ENCODE data around the gene DNM3.

The DNM3 gene

DNA sequence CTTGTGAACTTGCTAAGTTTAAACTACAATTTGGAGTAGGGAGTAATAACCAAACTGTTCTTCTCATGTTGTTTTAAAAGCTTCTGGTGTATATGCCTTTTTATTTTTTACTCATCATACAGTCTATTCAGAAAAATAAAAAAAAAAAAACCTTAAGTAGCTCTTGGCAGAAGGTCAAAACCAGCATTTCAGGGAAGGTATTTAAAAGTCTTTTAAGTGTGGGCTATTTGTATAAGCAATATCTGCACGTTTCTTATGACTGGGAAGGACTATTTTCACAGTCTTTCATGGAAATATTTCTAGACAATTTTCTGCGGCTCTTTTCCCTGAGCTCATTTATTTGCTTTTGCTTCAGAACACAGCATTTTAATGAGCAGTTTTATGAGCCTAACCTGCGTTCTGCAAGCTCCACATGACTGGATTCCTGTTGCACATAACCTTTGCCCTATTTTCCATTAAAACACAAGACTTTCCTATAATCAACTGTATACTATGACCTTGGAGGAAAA is 518.2 kb downstream of the DNM3 start (continued):
- TF ChIP-seq ZXDB (tag by site-specific recombination; IDR thresholded peaks at IDR 0.05) (peak; percentile 55), ZIC2 (tag by site-specific recombination; IDR thresholded peaks at IDR 0.05) (0 out of 2 replicates have a peak, but pooled peaks have one; percentile 14), ZFP3 (tag by site-specific recombination; IDR thresholded peaks at IDR 0.05; ENCODE audit: low read depth) (no peak), ZSCAN30 (tag by site-specific recombination; IDR thresholded peaks at IDR 0.05) (peak; percentile 72; the same call in 1 of the 2 replicates), ZNF548 (tag by site-specific recombination; IDR thresholded peaks at IDR 0.05) (no peak), ZNF561 (tag by site-specific recombination; IDR thresholded peaks at IDR 0.05; ENCODE audit: borderline replicate concordance) (0 out of 2 replicates have a peak, but pooled peaks have one; percentile 39)
- TF ChIP-seq, protein P1, sequence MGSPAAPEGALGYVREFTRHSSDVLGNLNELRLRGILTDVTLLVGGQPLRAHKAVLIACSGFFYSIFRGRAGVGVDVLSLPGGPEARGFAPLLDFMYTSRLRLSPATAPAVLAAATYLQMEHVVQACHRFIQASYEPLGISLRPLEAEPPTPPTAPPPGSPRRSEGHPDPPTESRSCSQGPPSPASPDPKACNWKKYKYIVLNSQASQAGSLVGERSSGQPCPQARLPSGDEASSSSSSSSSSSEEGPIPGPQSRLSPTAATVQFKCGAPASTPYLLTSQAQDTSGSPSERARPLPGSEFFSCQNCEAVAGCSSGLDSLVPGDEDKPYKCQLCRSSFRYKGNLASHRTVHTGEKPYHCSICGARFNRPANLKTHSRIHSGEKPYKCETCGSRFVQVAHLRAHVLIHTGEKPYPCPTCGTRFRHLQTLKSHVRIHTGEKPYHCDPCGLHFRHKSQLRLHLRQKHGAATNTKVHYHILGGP (tag by site-specific recombination; IDR thresholded peaks at IDR 0.05), result peak; percentile 93
- TF ChIP-seq, protein P2, sequence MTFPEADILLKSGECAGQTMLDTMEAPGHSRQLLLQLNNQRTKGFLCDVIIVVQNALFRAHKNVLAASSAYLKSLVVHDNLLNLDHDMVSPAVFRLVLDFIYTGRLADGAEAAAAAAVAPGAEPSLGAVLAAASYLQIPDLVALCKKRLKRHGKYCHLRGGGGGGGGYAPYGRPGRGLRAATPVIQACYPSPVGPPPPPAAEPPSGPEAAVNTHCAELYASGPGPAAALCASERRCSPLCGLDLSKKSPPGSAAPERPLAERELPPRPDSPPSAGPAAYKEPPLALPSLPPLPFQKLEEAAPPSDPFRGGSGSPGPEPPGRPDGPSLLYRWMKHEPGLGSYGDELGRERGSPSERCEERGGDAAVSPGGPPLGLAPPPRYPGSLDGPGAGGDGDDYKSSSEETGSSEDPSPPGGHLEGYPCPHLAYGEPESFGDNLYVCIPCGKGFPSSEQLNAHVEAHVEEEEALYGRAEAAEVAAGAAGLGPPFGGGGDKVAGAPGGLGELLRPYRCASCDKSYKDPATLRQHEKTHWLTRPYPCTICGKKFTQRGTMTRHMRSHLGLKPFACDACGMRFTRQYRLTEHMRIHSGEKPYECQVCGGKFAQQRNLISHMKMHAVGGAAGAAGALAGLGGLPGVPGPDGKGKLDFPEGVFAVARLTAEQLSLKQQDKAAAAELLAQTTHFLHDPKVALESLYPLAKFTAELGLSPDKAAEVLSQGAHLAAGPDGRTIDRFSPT (tag by site-specific recombination; IDR thresholded peaks at IDR 0.05), result no peak
- TF ChIP-seq, protein P3, sequence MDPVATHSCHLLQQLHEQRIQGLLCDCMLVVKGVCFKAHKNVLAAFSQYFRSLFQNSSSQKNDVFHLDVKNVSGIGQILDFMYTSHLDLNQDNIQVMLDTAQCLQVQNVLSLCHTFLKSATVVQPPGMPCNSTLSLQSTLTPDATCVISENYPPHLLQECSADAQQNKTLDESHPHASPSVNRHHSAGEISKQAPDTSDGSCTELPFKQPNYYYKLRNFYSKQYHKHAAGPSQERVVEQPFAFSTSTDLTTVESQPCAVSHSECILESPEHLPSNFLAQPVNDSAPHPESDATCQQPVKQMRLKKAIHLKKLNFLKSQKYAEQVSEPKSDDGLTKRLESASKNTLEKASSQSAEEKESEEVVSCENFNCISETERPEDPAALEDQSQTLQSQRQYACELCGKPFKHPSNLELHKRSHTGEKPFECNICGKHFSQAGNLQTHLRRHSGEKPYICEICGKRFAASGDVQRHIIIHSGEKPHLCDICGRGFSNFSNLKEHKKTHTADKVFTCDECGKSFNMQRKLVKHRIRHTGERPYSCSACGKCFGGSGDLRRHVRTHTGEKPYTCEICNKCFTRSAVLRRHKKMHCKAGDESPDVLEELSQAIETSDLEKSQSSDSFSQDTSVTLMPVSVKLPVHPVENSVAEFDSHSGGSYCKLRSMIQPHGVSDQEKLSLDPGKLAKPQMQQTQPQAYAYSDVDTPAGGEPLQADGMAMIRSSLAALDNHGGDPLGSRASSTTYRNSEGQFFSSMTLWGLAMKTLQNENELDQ (tag by site-specific recombination; IDR thresholded peaks at IDR 0.05; ENCODE audit: low read depth), result no peak
- TF ChIP-seq, protein P4, sequence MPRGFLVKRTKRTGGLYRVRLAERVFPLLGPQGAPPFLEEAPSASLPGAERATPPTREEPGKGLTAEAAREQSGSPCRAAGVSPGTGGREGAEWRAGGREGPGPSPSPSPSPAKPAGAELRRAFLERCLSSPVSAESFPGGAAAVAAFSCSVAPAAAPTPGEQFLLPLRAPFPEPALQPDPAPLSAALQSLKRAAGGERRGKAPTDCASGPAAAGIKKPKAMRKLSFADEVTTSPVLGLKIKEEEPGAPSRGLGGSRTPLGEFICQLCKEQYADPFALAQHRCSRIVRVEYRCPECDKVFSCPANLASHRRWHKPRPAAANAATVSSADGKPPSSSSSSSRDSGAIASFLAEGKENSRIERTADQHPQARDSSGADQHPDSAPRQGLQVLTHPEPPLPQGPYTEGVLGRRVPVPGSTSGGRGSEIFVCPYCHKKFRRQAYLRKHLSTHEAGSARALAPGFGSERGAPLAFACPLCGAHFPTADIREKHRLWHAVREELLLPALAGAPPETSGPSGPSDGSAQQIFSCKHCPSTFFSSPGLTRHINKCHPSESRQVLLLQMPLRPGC (tag by site-specific recombination; IDR thresholded peaks at IDR 0.05), result peak; percentile 83

DNA sequence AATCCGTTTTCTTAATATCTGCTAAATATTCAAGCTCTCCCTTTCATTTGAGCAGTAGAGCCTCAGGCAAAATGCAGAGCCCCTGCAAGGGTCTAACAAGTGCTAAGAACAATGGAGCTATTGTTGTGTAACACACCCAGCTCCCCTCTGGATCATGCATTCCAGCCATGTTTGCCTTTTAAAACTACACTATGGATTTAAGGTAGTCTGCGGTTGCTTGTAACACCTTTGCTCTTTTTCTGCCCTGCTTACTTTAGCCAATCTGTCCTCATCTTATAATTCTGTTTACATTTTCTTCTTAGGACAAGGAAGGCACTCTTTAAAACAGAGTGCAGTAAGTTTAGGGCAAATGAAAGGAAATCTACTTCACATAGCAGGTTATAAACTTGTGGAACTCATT is 519.2 kb downstream of the DNM3 start:
- ChIA-PET POLR2A (interaction anchor here (0.5 to 1.7 kb wide), 2 partner anchors 37 to 320 kb away, joined by 3 to 4 read pairs; no protein-coding TSS in a partner anchor), CTCF (interaction anchor here (0.5 to 1.1 kb wide), 4 partner anchors 10 to 1755 kb away, joined by 3 read pairs; no protein-coding TSS in a partner anchor)
- Histone ChIP-seq H3K27ac (ENCODE audit: extremely low read depth, low read depth, low read length) (0 out of 2 replicates have a peak overlapping the region, but pooled peaks have one; percentile 2), H3K36me3 (ENCODE audit: control insufficient read depth in 2 of 2, insufficient read depth in 1 of 2, low read length in 2 of 2) (no peaks in the 10 kb centered on the region), H3K4me3 (ENCODE audit: low read depth, low read length) (no peak overlapping the region), H3K4me1 (ENCODE audit: control insufficient read depth, insufficient read depth, low read length) (peaks cover 17% of the 10 kb centered on the region), H3K9me3 (ENCODE audit: control insufficient read depth, insufficient read depth, low read depth, low read length) (no peaks in the 10 kb centered on the region)
- no peak for TF ChIP-seq SCRT1 (tag by site-specific recombination; IDR thresholded peaks at IDR 0.05; ENCODE audit: borderline replicate concordance)
- TF ChIP-seq FEZF1 (tag by site-specific recombination; IDR thresholded peaks at IDR 0.05), result peak; percentile 81
- TF ChIP-seq ZNF416 (tag by site-specific recombination; IDR thresholded peaks at IDR 0.05), result no peak

DNA sequence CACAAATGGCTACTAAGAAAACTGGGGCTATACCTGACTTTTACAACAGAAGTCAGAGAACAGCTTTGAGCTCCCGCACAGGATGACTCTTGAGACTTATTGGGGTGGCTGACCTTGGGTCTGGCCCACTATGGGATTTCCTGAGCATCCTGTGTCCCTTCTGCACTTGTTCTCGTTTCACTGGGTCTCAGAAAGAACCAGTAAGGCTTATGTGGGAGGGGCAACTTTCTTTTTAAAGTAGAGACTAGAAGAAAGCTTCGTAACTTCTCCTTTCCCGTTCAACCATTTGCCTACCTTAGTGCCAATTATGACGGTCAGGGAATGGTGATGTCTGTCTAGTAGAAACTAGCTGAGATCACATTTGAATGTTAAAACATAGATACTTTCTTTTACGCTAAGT is 519.7 kb downstream of the DNM3 start:
- H3K27ac ChIP-seq (ENCODE audit: extremely low read depth, low read depth, low read length), result 0 out of 2 replicates have a peak overlapping the region, but pooled peaks have one; percentile 2
- TF ChIP-seq ZNF624 (tag by site-specific recombination; IDR thresholded peaks at IDR 0.05) (no peak), OSR2 (tag by site-specific recombination; IDR thresholded peaks at IDR 0.05) (no peak), ZBTB7A (tag by site-specific recombination; IDR thresholded peaks at IDR 0.05; ENCODE audit: low read depth) (no peak), ZNF585B (tag by site-specific recombination; IDR thresholded peaks at IDR 0.05) (no peak)
- TF ChIP-seq, protein P5, sequence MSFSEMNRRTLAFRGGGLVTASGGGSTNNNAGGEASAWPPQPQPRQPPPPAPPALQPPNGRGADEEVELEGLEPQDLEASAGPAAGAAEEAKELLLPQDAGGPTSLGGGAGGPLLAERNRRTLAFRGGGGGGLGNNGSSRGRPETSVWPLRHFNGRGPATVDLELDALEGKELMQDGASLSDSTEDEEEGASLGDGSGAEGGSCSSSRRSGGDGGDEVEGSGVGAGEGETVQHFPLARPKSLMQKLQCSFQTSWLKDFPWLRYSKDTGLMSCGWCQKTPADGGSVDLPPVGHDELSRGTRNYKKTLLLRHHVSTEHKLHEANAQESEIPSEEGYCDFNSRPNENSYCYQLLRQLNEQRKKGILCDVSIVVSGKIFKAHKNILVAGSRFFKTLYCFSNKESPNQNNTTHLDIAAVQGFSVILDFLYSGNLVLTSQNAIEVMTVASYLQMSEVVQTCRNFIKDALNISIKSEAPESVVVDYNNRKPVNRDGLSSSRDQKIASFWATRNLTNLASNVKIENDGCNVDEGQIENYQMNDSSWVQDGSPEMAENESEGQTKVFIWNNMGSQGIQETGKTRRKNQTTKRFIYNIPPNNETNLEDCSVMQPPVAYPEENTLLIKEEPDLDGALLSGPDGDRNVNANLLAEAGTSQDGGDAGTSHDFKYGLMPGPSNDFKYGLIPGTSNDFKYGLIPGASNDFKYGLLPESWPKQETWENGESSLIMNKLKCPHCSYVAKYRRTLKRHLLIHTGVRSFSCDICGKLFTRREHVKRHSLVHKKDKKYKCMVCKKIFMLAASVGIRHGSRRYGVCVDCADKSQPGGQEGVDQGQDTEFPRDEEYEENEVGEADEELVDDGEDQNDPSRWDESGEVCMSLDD (tag by site-specific recombination; IDR thresholded peaks at IDR 0.05), result no peak
- POLR2A ChIA-PET, result interaction anchor here (0.5 kb wide), 1 partner anchor 321 kb away, joined by 3 read pairs; no protein-coding TSS in a partner anchor
- CTCF ChIA-PET, result interaction anchor here (0.5 to 1.1 kb wide), 4 partner anchors 11 to 1754 kb away, joined by 3 read pairs; no protein-coding TSS in a partner anchor
- peaks cover 17% of the 10 kb centered on the region for H3K4me1 ChIP-seq (ENCODE audit: control insufficient read depth, insufficient read depth, low read length)
- no peaks in the 10 kb centered on the region for H3K36me3 ChIP-seq (ENCODE audit: control insufficient read depth in 2 of 2, insufficient read depth in 1 of 2, low read length in 2 of 2)
- H3K4me3 ChIP-seq (ENCODE audit: low read depth, low read length), result no peak overlapping the region
- H3K9me3 ChIP-seq (ENCODE audit: control insufficient read depth, insufficient read depth, low read depth, low read length), result no peaks in the 10 kb centered on the region
